H1 (cell line): ENCODE data around the gene GRK7.

Experiments
- RBBP5 ChIP-seq: IDR thresholded peaks from 2 replicates; pipeline ENCODE4 v1.7.1; 2012; ENCODE audit warnings: low read depth, mild to moderate bottlenecking, inconsistent platforms, low read length, moderate library complexity, borderline replicate concordance
- RNF2 ChIP-seq: fragments of 200-900, 300-1000 bp; sonication (generic); IDR thresholded peaks from 2 replicates; pipeline ENCODE4 v1.7.1; 2016; ENCODE audit warnings: borderline replicate concordance, low read depth, mild to moderate bottlenecking, antibody characterized with exemption, low read length; ENCODE audit not compliant: poor library complexity, severe bottlenecking; ENCODE audit errors: missing control alignments
- SIRT6 ChIP-seq: IDR thresholded peaks from one replicate; pipeline ENCODE4 v1.7.1; 2012; ENCODE audit warnings: low read length, inconsistent platforms

DNA sequence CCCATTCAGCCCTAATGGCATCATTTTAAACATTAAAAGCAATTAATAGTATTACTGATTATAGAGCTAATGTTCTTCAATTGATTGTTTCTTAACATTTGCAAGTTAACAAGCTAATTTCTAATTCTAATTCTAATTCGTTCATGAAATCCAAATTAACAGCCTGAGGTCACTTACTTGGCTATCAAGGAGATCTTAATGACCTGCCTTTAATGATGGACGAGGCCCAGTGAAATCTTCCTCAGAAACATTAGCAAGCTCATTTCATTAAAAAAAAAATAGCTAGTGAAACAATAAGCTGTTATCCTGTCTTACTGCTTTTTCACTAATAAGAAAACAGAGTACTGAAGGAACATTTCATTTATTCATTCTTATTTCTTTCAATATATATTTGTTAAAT, 40.6 kb upstream of the GRK7 start:
- TF ChIP-seq RBBP5 (no peak), RNF2 (no peak), SIRT6 (no peak)
